Measurements from ENCODE around the gene PTPRN2. TPM values are rescaled to one million over a fixed set of nuclear protein-coding genes. Genes with fewer than 3 reads are reported as not detected.

The PTPRN2 gene
- total RNA-seq, 1 donor from 2014 or later, result 32.2 TPM

DNA sequence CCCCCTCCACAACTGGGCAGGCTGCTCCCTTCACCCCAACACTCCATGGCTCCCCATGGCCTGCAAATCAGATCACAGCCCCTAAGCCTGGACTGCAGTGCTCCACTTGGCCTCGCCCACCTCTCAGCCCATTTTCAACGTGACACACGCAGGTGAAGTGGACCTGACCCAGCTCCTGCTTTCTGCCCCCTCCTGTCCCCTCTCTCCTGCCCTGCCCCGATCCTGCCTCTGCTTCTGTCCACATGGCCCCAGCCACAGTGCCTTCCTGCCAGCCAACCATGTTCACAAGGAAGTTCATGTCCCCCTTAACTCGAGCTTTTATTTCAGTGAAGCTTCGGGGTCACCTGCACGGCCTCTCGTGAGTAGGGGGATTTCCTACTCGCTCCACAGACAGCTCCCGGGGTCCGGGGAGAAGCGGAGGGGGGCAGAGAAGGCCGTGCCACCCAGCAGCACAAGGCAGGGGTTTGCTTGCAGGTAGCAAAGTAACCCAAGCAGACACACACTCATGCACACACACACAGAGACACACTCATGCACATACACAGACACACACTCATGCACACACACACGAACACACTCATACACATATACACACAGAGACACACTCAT is 713.3 kb downstream of the PTPRN2 start:
- Mint-ChIP-seq H3K27ac (ENCODE audit: unreplicated experiment) (peak overlapping the region; percentile 71), H3K27me3 (ENCODE audit: low read depth) (no peaks in the 10 kb centered on the region), H3K9me3 (peaks cover 6% of the 10 kb centered on the region), H3K4me1 (peaks cover 18% of the 10 kb centered on the region), H3K36me3 (ENCODE audit: low read depth) (peaks cover 7% of the 10 kb centered on the region), H3K4me3 (no peak overlapping the region)
- TF ChIP-seq, protein P1, sequence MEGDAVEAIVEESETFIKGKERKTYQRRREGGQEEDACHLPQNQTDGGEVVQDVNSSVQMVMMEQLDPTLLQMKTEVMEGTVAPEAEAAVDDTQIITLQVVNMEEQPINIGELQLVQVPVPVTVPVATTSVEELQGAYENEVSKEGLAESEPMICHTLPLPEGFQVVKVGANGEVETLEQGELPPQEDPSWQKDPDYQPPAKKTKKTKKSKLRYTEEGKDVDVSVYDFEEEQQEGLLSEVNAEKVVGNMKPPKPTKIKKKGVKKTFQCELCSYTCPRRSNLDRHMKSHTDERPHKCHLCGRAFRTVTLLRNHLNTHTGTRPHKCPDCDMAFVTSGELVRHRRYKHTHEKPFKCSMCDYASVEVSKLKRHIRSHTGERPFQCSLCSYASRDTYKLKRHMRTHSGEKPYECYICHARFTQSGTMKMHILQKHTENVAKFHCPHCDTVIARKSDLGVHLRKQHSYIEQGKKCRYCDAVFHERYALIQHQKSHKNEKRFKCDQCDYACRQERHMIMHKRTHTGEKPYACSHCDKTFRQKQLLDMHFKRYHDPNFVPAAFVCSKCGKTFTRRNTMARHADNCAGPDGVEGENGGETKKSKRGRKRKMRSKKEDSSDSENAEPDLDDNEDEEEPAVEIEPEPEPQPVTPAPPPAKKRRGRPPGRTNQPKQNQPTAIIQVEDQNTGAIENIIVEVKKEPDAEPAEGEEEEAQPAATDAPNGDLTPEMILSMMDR (conservative IDR thresholded peaks at IDR 0.05), result no peak
- no peak for DNase-seq (ENCODE audit: low read depth, low spot score)

DNA sequence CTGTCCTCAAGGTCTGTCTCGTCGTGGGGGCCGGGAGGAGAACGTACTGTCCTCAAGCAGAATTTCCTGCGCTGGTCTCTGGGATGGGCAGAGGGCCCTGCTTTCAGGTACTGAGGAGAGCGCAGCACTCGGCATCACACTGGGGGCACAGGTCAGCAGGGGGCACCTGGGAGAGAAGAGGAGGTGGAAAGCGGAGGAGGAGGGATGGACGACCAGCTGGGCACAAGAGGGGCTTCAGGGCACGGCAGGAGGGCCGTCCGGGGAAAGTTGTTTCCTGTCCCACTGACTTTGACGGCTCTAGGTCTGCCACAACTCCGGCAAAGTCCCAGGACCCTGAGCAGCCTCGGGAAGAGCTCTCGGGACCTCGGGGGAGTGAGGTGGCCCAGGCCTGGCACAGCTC is 714.0 kb downstream of the PTPRN2 start:
- Mint-ChIP-seq H3K27ac (ENCODE audit: unreplicated experiment) (no peak overlapping the region), H3K27me3 (ENCODE audit: low read depth) (no peaks in the 10 kb centered on the region), H3K4me1 (peaks cover 15% of the 10 kb centered on the region), H3K36me3 (ENCODE audit: low read depth) (peaks cover 5% of the 10 kb centered on the region), H3K4me3 (no peak overlapping the region), H3K9me3 (peaks cover 6% of the 10 kb centered on the region)
- TF ChIP-seq, protein P1 (conservative IDR thresholded peaks at IDR 0.05), result no peak
- DNase-seq (ENCODE audit: low read depth, low spot score), result no peak

DNA sequence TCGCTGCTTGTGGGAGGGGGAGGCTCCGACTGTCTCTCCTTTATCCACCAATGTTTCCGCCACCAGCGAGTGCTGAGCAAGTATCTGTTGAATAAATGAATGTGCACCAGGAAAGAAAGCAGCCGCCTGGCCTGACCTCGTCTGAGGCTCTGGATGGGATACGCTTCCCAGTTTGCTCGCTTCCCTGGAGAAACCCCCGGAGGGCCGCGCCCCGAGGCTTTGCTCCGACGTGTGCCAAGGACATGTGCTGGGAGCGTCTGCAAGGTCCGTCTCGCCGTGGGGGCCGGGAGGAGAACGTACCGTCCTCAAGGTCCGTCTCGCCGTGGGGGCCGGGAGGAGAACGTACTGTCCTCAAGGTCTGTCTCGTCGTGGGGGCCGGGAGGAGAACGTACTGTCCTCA is 714.4 kb downstream of the PTPRN2 start:
- Mint-ChIP-seq H3K36me3 (ENCODE audit: low read depth) (peaks cover 5% of the 10 kb centered on the region), H3K27me3 (ENCODE audit: low read depth) (no peaks in the 10 kb centered on the region), H3K4me3 (no peak overlapping the region), H3K27ac (ENCODE audit: unreplicated experiment) (peak overlapping the region; percentile 19), H3K4me1 (peaks cover 15% of the 10 kb centered on the region), H3K9me3 (peaks cover 6% of the 10 kb centered on the region)
- TF ChIP-seq, protein P1 (conservative IDR thresholded peaks at IDR 0.05), result no peak
- no peak for DNase-seq (ENCODE audit: low read depth, low spot score)

DNA sequence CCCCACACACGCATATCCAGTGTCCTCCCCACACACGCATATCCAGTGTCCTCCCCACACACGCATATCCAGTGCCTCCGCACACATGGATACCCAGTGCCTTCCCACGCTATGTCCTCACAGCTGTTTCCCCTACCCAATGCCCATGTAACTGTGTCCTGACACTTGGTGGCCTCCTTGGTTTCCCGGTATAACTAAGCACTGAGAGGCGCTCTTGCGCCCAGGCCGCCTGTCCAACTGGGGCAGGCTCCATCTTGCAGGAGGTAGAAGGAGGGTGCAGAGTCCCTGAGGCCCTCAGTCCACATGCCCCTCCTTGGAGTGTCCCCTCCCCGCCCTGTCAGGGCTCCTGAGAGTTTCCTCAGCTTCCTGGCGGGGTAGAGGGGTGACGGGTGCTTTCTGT is 715.2 kb downstream of the PTPRN2 start:
- no peak for DNase-seq (ENCODE audit: low read depth, low spot score)
- H3K4me1 Mint-ChIP-seq, result peaks cover 15% of the 10 kb centered on the region
- TF ChIP-seq, protein P1 (conservative IDR thresholded peaks at IDR 0.05), result no peak
- H3K36me3 Mint-ChIP-seq (ENCODE audit: low read depth), result peaks cover 5% of the 10 kb centered on the region
- no peak overlapping the region for H3K27ac Mint-ChIP-seq (ENCODE audit: unreplicated experiment)
- no peaks in the 10 kb centered on the region for H3K27me3 Mint-ChIP-seq (ENCODE audit: low read depth)
- no peak overlapping the region for H3K4me3 Mint-ChIP-seq
- peaks cover 6% of the 10 kb centered on the region for H3K9me3 Mint-ChIP-seq

DNA sequence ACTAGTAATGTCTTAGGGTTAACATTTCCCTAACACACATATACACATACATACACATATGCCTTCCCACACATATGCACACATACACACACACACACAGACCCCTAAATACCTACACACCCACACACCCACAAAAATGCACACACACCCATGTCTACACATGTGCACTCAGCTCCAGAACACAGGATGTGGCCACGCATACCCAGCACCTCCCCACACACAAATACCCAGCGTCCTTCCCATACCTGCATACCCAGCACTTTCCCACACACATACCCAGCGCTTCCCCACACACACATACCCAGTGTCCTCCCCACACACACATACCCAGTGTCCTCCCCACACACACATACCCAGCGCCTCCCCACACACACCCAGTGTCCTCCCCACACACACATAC is 715.9 kb downstream of the PTPRN2 start:
- peaks cover 5% of the 10 kb centered on the region for H3K36me3 Mint-ChIP-seq (ENCODE audit: low read depth)
- no peak for DNase-seq (ENCODE audit: low read depth, low spot score)
- TF ChIP-seq, protein P1 (conservative IDR thresholded peaks at IDR 0.05), result no peak
- H3K4me1 Mint-ChIP-seq, result peaks cover 15% of the 10 kb centered on the region
- H3K27ac Mint-ChIP-seq (ENCODE audit: unreplicated experiment), result no peak overlapping the region
- H3K9me3 Mint-ChIP-seq, result peaks cover 6% of the 10 kb centered on the region
- no peaks in the 10 kb centered on the region for H3K27me3 Mint-ChIP-seq (ENCODE audit: low read depth)
- no peak overlapping the region for H3K4me3 Mint-ChIP-seq
